Hepatic stellate cell (primary cell): ENCODE measurements around the gene PNO1.
"Not testable (repeated sequence)": the region's sequence is repeated elsewhere in the genome, so short reads cannot be mapped to it uniquely, and the experiment has no call there.

Experiments used
- DNase-seq: peaks from one replicate; pipeline ENCODE4 v3.0.0; 2011; ENCODE audit warnings: low spot score

PNO1 gene

GRCh38 chr2:68157402-68158133, at the start of gene PNO1:
Gene PNO1 (plus strand): TSS chr2:68157888. CDS start chr2:68157935, 47 bp downstream.
- DNase-seq = peak; percentile 95

DNA sequence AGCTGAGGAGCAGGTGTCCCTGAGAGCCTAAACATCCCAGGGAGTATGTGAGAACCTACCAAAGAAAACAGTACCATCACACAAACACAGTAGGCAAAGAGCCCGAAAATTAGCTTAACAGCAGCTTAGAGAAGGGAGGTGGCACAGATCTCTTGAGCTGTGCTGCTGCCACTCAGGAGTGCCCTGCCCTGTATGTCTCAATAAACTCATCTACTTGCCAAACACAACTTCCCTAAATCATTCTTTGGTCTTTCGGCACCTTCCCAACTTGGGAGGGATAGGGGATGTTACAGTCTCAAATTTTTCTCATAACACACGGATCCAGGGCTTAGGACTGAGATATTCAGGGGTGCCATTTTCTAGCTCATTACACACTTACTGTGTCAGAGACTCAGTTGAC, 49.6 kb upstream of the PNO1 start:
- DNase-seq = no peak

- no peak for DNase-seq
Observed at GRCh38 chr2:68110102-68110501, 47.6 kb upstream of the PNO1 start.

GRCh38 chr2:68115965-68116364, 41.7 kb upstream of the PNO1 start:
- DNase-seq = no peak

- not testable (repeated sequence) for DNase-seq
Observed at GRCh38 chr2:68117922-68118321, 39.8 kb upstream of the PNO1 start.

- DNase-seq = no peak
Observed at GRCh38 chr2:68118816-68119215, 38.9 kb upstream of the PNO1 start.

- DNase-seq = no peak
Observed at GRCh38 chr2:68119504-68119903, 38.2 kb upstream of the PNO1 start.

DNA sequence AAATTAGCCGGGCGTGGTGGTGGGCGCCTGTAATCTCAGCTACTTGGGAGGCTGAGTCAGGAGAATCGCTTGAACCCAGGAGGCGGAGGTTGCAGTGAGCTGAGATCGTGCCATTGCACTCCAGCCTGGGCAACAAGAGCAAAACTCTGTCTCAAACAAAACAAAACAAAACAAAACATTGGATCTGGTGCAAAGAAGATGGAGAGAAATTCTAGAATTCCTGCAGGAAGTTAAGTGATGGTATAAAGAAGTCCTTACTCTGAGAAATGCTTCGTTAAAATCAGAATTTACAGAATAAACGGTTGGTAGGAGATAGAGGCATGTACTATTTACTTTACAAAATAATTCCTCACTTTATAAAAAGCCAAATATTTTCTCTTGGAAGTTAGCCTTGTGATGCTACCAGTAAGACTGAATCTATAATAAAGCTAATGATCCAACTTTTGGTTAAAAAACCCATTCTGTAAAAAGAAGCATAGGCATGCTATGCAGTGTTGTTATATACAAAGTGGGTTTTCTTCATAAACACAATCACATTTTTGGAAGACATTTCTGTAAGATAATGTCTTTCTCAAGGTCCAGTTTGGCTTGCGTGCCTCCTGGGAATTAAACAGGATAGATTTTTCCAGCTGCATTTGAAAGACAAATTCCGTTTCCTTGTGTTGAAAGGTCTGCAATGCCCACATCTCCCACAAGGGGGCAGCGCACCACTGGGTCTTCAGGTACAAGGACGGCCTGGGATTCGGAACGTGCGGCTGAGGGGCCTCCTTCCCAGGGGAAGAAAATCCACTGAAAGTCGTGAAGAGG, 35.6 kb upstream of the PNO1 start:
- peak; percentile 68 for DNase-seq

- no peak for DNase-seq
Observed at GRCh38 chr2:68122680-68122964, 35.1 kb upstream of the PNO1 start.

GRCh38 chr2:68124321-68124720, 33.4 kb upstream of the PNO1 start:
- peak; percentile 11 for DNase-seq

- DNase-seq = no peak
Observed at GRCh38 chr2:68125821-68126220, 31.9 kb upstream of the PNO1 start.

DNA sequence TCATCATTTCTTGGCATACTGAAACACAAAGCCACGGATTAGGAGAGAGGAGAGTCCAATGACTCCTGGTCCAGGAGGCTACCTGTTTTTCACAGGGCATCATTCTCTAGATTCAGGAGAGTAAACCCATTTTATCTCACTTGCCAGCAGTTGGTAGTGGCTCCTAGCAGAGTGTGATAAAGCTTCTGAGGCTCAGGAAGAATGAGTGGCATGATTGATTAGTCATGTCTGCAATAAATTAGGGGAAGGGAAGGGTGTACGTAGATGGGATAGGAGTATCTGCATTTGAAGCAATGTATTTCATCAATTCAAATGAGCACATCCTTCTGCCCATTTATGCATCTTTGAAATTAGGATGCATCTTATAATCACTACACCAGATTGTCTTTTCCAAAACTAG, 31.1 kb upstream of the PNO1 start:
- no peak for DNase-seq

GRCh38 chr2:68127358-68128242, 30.1 kb upstream of the PNO1 start:
- DNase-seq = no peak

DNA sequence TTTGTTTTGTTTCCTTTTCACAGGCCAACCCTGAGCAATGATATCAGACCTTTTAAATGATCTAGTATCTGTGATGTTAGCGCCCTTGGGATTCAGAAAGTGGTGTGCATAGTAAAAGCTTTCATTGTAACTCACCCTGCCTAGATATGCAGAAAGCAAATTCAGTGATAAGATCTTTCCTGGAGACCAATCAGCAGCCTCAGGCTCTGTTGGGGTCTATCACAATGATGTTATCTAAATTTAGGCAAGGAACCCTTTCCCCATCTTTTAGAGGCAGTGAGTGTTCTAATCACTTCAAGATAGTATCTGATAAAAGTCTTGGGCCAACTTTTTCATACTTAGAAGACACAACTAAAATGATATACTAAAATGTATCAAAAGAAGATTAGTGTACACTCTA, 23.6 kb upstream of the PNO1 start:
- DNase-seq = no peak

- DNase-seq = no peak
Observed at GRCh38 chr2:68134554-68134953, 23.1 kb upstream of the PNO1 start.

DNA sequence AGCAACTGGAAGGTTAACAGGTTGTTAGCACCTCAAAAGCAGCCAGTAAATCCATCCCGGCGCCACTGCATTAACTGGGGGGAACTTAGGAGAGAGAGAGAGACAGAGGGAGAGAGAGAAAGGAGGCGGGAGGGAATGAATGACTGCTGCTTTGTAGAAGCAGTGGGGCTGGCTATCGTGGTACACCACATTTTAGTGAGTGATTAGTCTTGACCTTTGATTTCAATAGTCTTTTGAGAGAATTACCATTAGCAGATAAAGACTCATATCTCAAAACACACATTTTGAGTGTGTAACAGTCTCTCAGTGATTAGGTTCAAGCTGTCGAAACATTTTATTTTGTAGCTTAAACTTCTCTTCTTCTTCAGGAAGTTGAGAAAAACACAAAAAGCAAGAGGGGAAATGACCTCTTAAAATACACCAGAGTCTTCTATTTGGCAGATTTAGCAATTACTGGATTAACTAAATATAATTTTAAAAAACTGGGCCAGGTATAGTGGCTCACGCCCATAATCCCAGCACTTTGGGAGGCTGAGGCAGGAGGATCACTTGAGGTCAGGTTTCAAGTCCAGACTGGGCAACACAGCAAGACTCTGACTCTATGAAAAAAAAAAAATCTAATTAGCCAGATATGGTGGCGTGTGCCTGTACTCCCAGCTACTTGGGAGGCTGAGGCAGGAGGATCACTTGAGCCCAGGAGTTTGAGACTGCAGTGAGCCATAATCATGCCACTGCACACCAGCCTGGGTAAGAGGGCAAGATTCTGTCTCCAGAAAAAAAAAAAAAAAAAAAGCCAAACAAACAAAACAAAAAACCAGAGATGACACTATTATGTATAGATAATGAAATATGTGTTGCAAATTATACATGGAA, 22.0 kb upstream of the PNO1 start:
- no peak for DNase-seq

- no peak for DNase-seq
Observed at GRCh38 chr2:68141875-68142274, 15.8 kb upstream of the PNO1 start.

DNA sequence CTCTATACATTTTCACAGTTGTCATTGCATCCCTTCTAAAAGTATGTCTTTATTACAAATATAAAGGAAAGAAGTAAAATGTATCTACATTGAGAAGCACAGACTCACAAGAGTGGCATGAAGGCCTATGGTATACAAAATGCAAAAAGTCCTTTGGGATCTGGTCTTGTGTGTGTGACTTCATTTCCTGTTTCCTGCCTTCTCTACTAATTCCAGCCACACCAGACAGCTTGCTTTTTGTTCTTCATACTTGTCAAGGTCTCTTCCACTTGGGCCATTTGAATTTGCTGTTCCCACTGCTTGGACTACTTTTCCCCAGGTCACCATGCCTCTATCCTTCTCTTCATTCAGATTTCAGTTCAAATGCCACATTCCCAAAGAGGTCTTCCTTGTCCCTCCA, 6.7 kb upstream of the PNO1 start:
- DNase-seq = no peak

DNA sequence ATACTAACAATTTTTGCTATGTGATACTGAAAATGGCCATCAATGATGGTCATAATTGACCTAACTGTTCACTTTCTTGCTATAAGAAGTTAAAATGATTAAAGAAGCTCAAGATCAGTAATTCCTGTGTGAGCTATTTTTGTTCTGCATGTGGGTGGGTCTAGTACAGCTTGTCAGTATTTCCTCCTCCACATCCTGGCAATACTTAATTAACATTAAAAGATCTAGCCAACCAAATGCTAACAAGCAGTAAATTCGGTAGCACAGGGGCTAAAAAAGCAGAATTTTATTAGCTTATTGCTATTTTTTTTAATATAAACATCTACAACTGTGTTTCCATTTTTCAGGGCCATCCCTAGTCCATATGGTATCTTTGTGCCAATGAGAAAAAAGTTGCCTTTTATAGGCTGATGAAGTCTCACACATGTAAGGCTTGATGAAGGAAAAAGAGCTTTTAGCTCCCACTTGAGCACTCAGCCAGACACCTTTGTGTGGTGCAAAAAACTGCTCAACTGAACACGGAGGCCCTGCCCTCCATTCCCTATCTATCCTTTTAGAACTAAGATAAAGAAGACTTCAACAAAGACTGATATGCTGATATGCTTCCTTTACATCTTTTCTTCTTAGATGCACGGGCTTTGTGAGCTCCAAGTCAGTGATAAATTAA, 4.9 kb upstream of the PNO1 start:
- DNase-seq = no peak

DNA sequence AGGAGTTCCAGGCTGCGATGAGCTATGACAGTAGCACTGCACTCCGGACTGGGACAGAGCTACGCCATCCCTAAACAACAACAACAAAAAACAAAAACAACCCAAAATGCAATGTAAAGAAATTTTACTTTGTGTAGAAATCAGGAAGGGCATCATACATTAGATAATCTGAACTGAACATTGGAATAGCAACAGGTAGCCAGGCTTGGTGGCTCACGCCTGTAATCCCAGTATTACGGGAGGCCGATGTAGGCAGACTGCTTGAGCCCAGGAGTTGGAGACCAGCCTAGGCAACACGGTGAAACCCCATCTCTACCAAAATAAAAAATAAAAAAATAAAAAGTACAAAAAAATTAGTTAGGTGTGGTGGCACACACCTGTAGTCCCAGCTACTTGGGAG, 2.1 kb upstream of the PNO1 start:
- DNase-seq = no peak

DNA sequence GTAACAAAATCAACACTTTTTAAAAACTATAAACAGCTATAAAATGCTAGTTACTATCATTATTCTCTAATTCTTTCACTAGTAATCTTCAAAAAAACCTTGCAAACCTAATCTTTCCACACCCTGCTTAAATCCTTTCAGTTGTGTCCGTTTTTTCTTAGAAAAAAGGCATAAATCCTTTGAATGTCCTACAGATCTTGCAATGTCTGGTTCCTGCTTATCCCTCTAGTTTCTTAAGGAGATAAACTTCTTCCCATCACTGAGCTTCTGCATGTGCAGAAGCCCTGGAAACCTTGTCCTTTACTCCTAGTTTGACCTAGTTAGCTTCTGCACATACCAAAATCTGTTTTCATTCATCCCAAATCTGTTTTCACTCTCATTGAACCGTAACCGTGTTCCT, 1.3 kb upstream of the PNO1 start:
- DNase-seq = no peak
